Fibroblast of villous mesenchyme (primary cell): Measurements from ENCODE around the gene CNTNAP2. TPM values are rescaled to one million over a fixed set of nuclear protein-coding genes. Genes with fewer than 3 reads are reported as not detected.

ENCODE experiments used
- DNase-seq: peaks from one replicate; pipeline ENCODE4 v3.0.0-alpha.2; 2010; ENCODE audit warnings: low read depth
- H3K4me3 ChIP-seq: 2 replicates; pipeline ENCODE4 v1.5.1; 2011; ENCODE audit warnings: low read depth, mild to moderate bottlenecking, low read length
- CTCF ChIP-seq: IDR thresholded peaks from 2 replicates; pipeline ENCODE4 v1.5.1; 2012; ENCODE audit warnings: low read depth, mild to moderate bottlenecking, low read length; ENCODE audit not compliant: insufficient read depth
- total RNA-seq: library from RNA; depleted of rRNA; stranded (reverse); fragments of >200 nt; gene quantifications from 2 replicates; pipeline ENCODE4 v1.2.3, GENCODE V29; 2012

The CNTNAP2 gene
- total RNA-seq, 1 donor = not detected

- no peak for TF ChIP-seq CTCF
- DNase-seq = no peak
Measured at GRCh38 chr7:146393346-146393745, 276.7 kb downstream of the CNTNAP2 start.

GRCh38 chr7:146397141-146397540 is 280.5 kb downstream of the CNTNAP2 start:
- H3K4me3 ChIP-seq = no peak overlapping the region
- no peak for DNase-seq
- no peak for TF ChIP-seq CTCF

More at GRCh38 chr7:146393346-146393745, 276.7 kb downstream of the CNTNAP2 start:
- H3K4me3 ChIP-seq = no peak overlapping the region

- no peak overlapping the region for H3K4me3 ChIP-seq
- no peak for DNase-seq
- TF ChIP-seq CTCF = no peak
Measured at GRCh38 chr7:146401939-146402338, 285.3 kb downstream of the CNTNAP2 start.

GRCh38 chr7:146405737-146406136 is 289.1 kb downstream of the CNTNAP2 start:
- no peak for TF ChIP-seq CTCF
- no peak overlapping the region for H3K4me3 ChIP-seq

GRCh38 chr7:146411975-146412374 is 295.4 kb downstream of the CNTNAP2 start:
- H3K4me3 ChIP-seq = no peak overlapping the region
- DNase-seq = no peak
- TF ChIP-seq CTCF = no peak

More at GRCh38 chr7:146405737-146406136, 289.1 kb downstream of the CNTNAP2 start:
- DNase-seq = no peak

GRCh38 chr7:146412781-146413180 is 296.2 kb downstream of the CNTNAP2 start:
- DNase-seq = no peak
- no peak overlapping the region for H3K4me3 ChIP-seq
- no peak for TF ChIP-seq CTCF

- no peak for TF ChIP-seq CTCF
- H3K4me3 ChIP-seq = no peak overlapping the region
- no peak for DNase-seq
Measured at GRCh38 chr7:146414373-146414772, 297.8 kb downstream of the CNTNAP2 start.
